HG03521 (cell line): Measurements from ENCODE around the gene SORCS2.

Source experiments
- ATAC-seq: cut with Tn5 transposase; IDR thresholded peaks from one replicate; pipeline ENCODE4 v1.9.1; 2021; ENCODE audit warnings: mild to moderate bottlenecking, moderate library complexity; ENCODE audit not compliant: unreplicated experiment

Gene SORCS2

GRCh38 chr4:7399440-7400234 is 207.3 kb downstream of the SORCS2 start:
- ATAC-seq, result no peak

GRCh38 chr4:7400671-7401298 is 208.4 kb downstream of the SORCS2 start:
- ATAC-seq, result no peak

DNA sequence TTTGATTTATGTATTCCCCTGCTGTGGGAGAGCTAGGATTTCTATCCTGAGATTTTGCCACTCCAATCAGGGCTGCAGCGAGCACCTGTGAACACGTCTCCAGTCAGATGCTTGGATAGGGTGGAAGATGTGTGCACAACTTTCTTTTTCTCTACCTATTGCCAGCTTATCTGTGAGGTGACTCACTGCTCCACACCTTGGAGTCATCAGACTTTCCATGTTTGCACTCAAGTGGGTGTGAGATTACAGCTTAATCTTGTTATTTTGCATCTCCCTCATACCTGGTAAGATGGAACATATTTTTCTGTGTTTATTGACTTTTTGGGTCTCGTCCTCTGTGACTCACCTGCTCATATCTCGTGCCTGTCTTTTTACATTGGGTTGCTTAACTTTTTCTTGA is 210.2 kb downstream of the SORCS2 start:
- ATAC-seq, result no peak

DNA sequence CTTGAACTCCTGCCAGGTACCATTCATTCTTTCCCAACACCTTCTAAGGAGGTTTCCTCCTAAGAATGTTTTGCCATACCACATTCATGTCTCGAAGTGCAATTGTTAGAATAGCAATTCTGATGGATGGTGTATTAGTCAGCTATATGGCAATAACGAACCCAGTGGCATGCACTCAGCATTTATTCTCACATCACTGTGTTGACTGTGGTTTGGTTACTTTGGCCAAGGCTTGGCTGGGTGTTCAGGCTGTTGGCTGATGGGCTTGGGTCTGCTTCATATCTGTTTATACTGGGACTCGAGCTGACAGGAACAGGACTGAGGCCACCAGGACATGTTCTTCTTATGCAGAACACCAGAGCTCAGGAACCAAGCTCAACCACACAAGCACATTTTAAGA is 210.7 kb downstream of the SORCS2 start:
- ATAC-seq, result no peak

- no peak for ATAC-seq
Measured at GRCh38 chr4:7408166-7408565, 215.8 kb downstream of the SORCS2 start.

DNA sequence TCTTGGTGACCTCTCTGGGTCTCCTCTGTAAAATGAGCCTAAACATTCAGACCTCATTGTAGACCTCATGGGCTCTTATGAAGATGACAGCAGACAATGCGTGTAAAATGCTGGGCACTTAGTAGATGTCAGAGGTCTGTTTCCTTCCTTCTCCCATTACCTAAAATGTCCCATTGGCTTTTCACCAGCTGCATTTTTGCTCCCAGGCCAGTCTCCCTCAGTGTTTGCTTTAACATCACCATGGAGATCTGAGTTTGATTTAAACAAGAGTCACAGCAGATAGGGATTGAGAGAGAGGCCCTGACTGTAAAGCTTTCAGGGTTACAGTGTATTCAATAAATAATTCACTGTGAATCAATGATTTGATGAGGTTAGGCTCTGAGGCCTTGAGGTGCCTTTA is 218.1 kb downstream of the SORCS2 start:
- ATAC-seq, result no peak

DNA sequence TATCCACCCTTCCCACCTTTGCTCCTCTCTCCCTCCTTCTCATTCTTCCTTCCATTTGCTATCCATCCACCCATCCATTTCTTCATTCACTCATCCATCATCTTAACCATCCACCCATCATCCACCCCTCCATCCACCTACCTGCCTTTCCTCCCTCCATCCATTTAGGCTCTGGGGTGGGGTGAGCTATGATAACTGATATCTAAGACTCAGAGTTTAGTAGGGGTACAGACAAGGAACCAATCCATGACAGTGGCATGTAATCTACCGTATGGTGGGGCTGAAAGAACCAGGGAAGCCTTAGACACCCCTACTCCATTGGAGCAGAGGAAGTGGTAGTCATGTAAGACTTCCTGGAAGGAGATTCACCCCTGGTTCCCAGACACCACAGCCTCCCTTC is 219.2 kb downstream of the SORCS2 start:
- ATAC-seq, result no peak

- no peak for ATAC-seq
Measured at GRCh38 chr4:7411896-7412553, 219.7 kb downstream of the SORCS2 start.

GRCh38 chr4:7412554-7412912 is 220.2 kb downstream of the SORCS2 start:
- ATAC-seq, result no peak

DNA sequence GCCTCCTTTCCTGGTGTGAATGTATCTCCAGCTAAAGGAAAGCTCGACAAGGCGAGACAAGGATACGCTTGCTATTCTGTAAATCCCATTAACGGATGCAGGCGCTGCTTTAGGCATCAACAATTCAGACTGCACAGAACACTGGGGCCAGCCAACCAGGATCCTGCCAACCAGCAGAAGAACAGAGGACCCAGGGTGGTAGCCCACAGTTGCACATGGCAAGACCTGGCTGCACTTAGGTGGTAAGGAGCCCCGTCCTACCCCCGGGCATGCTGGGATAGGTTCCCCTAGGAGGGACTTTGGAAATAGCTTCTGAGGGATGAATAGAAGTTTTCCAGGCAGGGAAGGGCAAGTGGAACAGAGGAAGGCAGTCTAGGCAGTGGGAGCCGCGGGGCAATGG is 221.7 kb downstream of the SORCS2 start:
- no peak for ATAC-seq

DNA sequence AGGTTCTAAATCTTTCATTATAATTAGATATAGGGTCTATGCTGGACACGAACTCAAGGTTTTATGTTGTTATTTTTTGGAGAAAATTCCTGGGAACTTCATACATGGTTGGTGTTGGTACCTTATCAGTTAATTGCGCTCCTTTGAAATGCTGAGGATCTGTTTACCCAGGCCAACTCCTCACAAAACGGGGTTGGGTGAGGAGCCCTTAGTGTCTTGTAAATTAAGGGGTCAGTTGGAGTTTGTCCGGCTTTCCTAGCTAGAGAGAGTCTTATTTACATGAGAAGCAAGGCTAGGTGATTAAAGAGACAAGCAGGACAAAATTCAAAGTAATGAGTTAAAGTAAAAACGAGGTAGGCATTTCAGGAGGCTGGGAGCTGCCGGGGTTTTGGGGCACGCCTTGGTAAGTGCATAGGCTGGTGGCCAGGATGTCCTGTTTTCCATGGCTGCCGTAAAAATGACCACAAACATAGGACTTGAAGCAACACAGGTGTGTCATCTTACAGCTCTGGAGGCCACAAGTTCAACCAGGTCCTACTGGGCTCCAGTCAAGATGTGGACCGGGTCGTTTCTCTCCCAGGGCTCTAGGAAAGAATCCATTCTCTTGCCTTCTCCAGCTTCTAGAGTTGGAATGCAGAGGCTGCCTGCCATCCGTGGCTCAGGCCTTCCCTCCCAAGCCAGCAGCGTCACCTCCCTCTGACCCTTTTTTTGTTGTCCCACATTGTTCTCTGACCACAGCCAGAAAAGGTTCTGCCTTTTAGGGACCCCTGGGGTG is 222.6 kb downstream of the SORCS2 start:
- no peak for ATAC-seq

DNA sequence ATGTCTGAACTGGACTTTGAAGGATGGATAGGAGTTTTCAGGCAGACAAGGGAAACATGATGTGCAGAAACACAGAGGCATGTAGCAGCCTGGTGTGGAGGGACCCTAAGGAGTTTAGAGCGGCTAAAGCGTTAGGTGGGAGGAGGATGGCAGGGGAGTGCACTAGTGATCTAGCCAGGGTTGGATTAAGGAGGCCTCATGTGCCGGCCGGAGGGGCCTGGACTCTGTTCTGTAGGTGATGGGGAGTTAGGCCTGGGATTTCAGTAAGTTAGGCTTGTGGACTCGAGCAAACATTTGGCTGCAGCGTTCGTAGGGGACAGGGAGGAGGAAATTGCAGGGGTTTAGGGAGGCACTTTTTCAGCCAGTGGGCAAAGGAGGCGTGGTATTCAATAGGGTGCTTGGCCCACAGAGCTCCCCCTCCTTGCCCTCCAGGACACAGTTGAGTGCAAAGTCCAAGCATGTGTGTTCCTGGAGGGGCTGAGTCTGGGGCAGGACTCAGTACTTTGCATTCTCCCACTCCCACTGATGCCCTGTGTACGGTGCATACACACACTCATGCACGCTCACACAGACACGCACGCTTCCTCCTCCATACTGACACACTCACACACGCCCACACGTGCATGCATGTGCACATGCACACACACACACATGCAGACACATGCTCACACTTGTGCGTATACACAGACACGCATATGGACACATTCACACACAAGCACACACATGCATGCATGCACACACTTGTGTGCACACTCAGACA is 223.8 kb downstream of the SORCS2 start:
- ATAC-seq, result no peak

DNA sequence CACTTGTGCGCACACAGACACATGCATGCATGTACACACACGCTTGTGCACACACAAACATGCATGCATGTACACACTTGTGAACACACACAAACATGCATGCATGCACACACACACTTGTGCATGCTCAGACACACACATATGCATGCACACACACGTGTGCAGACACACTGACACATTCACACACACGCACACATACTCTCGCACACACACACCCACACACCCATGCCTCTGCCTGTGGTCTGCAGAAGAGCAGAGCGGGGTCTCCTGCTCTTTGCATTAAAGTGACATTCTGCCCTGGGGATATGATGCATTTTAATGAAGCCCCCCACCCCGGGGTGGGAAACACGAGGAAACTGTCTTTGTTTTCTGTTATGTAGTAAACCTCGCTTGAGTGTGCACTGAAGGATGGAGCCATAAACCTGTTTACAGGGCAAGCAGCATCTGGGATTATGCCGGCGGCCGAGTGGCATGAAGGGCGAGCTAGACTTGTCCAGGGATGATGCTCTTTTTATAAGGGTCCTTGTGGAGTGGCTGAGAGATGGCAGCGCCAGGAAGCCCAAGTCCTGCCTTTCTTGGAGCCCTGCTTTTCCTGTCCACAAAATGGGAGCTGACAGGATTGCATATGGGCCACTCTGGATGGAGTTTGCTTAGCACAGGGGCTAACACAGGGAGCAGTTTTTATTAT is 224.6 kb downstream of the SORCS2 start:
- ATAC-seq, result no peak

DNA sequence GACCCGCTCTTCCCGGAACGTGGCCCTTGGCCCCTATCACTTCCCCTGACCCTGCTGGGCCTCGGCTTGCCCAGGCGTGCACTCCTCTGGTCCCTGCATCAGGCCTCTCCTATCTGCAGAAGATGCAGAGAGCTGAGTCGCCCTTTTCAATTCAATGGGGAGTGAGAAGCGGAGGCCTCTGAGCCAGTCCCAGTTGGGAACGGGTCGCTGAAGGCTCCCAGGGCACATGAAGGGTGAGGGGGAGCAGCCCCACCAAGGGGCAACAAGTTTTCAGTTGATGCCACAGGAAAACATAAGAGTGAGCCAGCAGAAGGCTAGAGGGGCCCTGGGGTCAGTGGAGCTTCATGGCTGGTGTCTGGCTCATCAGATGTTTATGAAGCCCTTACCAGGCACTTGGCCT is 225.3 kb downstream of the SORCS2 start:
- ATAC-seq, result no peak

GRCh38 chr4:7418131-7418943 is 226.0 kb downstream of the SORCS2 start:
- no peak for ATAC-seq

GRCh38 chr4:7419961-7420660 is 227.8 kb downstream of the SORCS2 start:
- ATAC-seq, result no peak

GRCh38 chr4:7420661-7421040 is 228.3 kb downstream of the SORCS2 start:
- ATAC-seq, result no peak

DNA sequence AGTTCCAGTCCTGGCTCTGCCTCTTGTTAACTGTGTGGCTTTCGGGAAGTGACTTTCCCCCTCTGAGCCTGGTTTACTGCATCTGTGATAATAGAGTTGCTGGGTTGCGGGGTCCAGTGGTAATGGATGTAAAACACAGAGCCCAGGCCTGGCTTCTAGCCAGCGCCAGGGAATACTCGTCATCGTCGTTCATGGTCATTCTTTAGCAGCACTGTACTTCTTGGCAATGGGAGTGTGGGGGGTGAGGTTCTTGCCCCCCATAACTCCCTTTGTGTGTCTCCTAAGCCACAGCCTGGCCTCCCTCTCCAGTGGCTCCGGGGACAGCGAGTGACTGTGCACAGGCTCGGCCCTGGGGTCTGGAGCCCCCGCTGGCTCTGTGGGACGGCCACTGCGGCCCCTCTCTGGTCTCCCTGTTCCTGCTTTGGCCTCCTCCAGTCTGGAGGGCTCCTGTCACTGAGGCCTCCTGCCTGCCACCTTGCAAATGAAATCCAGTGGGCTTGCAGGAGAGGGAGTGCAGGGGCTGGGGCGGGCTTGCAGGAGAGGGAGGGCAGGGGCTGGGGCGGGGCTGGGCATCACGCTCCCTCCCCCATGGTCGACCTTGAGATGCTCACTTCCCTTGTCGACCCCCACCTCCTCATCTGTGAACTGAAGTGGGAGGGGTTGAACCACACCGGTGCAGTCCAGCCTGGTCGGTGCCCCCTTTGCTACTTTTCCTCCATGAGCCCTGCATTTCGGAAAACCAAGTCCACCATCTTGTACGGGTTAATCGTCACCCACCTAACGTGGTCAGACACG is 229.2 kb downstream of the SORCS2 start:
- ATAC-seq, result no peak
